Femur (tissue), 1 donor: ENCODE results near the gene GBP2.
"Not testable (repeated sequence)": the region's sequence is repeated elsewhere in the genome, so short reads cannot be mapped to it uniquely, and the experiment has no call there.

Source experiments
- DNase-seq: peaks from one replicate; pipeline ENCODE4 v3.0.0-alpha.2; 2017

GBP2 gene

DNA sequence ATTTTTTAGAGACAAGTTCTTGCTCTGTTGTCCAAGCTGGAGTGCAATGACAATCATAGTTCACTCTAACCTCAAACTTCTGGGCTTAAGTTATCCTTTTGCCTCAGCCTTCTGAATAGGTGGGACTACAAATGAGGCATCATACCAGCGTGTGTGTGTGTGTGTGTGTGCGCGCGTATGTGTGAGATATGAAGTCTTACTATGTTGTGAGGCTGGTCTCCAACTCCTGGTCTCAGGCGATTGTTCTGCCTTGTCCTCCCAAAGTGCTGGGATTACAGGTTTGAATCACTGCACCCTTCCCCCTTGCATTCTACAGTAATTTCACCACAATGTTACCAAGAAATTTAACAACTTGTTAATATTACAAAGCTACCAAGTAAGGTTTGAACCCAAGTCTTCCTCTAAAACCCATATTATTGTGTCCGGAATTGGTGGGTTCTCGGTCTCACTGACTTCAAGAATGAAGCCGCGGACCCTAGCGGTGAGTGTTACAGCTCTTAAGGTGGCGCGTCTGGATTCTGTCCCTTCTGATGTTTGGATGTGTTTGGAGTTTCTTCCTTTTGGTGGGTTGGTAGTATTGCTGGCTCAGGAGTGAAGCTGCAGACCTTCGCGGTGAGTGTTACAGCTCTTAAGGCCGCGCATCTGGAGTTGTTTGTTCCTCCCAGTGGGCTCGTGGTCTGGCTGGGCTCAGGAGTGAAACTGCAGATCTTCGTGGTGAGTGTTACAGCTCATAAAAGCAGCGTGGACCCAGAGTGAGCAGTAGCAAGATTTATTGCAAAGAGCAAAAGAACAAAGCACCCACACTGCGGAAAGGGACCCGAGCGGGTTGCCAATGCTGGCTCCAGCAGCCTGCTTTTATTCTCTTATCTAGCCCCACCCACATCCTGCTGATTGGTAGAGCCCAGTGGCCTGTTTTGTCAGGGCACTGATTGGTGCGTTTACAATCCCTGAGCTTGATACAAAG lies 970 bp upstream of the GBP2 start:
- DNase-seq, result not testable (repeated sequence)

DNA sequence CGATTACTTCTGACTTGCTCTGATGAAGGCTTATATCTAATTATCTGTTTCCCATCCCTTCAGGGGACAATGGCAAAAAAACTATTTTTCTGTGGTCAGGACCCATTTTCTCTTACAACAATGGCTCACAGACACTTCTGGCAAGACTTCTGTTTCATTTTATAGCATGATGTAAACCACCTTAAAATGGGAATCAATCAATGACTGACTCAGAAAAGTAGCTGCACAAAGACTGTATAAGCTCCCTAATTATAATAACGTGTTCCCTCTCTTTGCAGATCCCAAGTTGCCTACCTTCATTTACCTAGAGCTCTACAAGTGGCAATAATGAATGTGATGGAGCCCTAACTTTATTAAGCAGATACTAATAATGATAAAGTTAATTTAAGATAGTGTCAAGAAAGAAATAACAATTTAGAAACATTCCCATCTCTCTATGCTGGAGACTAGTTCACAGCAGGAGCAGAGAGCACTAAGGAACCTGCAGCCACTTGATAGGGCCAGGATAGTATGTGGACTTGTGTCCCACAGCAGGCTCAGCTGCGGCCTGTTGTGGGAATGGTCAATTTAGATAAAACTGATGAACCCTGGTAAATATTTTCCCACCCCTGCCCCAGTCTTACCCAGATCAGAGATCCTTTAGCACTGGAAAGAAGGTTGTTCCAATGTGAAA lies 538 bp downstream of the GBP2 start:
- DNase-seq, result no peak

DNA sequence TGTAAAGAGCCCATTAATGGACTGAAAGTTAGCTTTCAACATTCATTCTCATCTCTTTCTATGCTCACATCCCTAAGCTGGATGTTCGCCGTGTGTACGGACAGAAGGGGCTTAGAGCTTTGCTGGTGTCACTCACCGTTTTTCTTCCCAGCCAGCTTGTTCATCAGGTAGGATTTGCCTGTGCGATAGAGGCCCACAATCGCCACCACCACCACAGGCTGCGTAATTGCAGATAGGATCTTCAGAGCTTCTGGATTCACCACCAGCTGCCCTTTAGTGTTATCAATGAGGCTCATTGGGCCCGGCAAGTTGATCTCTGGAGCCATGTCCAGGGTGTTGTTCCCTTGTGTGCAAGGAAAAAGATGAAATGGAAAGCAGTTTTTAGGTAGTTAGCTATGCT lies 4.3 kb downstream of the GBP2 start:
- no peak for DNase-seq

DNA sequence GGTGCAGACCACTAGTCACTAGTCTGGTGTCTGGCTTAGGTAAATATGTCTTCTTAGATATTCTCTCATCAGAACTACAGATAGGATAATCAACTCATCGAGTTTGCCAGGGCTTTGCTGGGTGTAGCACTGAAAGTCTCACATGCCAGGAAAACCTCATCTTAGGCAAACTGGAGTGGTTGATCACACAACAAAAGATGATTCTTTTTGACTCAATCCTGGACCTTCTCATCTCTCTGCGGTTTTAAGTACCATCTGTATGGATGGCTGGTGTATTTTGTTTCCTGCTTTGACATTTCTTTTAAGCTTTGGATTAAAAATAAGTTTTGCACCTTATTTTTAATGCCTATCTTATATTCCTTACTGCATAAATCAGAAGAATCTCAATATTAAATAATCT lies 11.3 kb downstream of the GBP2 start:
- no peak for DNase-seq

DNA sequence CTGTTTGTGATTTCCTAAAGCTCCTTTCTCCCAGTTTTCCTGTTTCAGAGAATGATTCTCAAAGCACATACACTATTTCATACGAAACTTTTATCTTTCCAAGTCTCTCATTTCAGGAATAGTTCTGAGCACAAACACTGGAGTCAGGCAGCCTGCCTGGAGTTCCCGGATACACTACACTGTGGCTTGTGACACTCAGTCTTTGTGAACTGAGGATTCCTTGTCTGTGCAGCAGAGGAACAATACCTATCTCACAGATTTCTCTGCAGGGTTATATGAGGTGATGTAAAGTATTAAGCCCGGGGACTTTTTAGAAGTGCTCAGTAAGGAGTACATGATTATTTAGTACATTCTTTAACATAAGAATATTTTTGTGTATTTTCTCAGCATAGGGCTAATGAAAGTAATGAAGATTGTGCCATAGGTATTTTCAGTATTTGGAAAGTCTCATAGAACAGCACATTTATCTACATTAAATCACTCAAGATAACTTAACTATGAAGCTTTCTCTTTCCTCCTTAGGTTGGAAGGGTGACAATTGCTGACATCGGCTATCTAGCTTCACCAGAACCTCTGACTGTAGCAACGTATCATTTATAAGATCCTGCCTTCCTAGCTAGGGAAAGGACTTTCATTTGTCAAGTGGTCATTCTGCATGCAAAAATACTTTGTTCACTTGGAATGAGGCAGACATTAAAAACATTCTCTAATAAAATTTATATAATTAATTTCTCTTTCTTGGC lies 12.9 kb downstream of the GBP2 start:
- DNase-seq, result no peak

DNA sequence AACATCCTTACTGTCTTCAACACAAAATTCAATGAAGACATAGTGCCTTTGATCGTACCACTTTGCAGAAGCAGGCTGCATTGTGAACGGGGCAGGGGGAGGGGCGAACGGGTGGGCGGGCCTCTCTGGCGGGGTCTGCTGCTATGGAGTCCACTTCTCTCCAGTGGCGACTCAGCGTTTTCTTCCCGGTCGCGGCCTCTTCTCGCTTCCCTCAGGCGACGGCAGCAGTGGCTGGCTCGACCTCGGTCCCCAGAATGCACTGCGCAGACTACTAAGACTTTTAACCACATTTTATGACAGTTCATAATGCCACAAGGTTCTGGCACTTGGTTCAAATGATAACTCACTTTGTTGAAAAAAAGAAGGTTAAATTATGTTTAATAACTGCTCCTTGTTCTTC lies 21.2 kb downstream of the GBP2 start:
- DNase-seq, result no peak

DNA sequence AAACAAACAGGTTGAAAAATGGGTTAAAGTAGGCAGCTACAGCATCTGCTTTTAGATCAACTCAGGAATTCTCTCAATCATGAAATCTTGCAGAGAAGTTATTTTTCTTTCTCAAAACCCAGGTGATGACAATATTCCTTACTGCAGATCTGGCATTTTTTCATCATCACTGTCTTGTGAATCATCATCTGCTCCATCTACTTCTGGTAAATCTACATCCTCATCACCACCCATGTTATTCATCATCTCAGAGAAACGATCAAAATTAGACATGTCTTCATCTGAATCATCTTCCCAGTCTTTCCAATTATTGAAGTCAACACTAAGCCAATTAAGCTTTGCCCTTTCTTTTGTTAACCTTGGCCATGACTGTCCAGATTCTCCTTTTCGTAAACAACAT lies 21.8 kb downstream of the GBP2 start:
- DNase-seq, result no peak

DNA sequence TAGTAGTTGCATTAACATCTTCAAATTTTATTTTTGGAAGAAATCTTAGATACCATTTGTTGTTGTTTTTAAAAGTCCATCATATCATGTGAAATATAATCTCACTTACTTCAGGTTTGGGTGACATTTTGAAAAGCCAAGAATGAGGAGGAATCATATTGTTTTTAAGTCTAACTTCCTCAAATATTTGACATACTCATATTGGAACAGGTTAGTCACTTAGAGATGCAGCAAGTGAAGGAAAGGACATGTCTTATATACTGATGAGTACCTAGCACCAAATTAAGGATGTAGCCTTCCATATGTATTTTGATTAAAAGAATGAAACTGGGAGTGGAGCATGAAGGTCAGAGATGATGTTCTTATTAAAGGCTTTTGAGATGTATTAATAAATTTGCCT lies 23.9 kb downstream of the GBP2 start:
- no peak for DNase-seq

DNA sequence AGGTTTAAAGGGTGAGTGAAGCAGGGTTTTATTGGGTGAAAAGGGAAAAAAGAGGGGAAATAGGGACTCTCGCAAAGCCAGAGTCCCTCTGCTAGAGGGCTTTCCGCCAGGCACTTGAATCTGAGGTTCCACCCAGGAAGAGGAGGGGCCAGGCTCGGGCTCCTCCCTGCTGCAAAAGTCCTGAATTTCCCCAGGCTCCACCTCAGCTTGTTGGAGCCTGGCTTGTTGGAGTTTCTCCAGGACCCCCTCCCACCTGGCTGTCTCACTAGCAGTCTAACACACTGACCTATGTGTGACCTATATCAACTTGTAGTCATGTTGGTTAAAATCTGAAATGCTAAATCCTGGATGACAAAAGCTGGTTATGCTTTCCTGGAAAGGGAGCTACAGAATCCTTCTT lies 25.5 kb downstream of the GBP2 start:
- no peak for DNase-seq

DNA sequence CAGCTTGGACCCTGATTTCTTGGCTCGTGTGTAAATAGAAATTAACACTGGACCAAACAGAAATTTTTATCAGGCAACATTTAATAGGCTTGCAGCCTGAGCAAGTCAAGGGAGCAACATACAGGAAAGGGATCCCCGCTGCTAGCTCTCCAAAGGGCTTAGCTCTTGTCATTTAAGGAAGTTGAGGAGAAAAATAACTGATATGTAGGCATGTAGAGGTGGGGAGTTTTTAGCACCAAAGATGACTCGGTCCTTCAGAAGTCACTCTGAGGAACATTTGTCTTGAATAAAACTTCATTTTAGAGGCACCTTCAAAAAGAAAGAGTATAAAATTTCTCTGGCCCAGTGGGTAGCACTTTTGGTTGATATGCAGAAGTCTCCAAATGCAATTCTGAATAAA lies 27.1 kb downstream of the GBP2 start:
- DNase-seq, result no peak

DNA sequence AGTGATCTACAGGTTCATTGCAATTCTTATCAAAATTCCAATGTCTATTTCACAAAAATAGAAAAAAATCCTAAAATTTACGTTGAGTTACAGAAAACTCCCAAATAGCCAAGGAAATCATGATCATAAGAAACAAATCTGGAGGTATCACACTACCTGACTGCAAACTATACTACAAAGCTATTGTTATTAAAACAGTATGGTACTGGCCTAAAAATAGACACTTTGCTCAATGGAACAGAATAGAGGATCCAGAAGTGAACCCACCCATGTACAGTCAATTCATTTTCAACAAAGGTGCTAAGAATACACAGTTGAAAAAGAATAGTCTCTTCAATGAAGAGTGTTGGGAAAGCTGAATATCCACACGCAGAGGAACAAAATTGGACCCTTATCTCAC lies 30.2 kb downstream of the GBP2 start:
- no peak for DNase-seq

DNA sequence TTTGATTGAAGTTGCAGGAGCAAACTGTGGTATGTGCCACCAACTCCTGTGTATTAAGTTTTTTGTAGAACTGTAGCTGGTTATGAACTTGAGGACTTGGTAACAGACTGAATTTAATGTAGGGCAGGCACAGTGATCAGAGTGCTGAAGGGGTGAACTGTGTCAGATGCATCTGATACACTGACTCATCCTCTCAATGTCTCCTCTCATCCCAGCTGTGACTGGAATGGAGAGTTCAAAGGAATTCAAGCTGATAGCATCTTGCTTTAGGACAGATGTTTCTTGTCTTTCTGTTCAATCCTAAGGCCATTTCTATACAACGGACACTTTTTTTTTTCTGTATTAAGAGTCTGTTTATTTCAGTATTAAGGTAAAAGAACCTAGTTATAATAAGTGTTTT lies 36.0 kb downstream of the GBP2 start:
- no peak for DNase-seq

DNA sequence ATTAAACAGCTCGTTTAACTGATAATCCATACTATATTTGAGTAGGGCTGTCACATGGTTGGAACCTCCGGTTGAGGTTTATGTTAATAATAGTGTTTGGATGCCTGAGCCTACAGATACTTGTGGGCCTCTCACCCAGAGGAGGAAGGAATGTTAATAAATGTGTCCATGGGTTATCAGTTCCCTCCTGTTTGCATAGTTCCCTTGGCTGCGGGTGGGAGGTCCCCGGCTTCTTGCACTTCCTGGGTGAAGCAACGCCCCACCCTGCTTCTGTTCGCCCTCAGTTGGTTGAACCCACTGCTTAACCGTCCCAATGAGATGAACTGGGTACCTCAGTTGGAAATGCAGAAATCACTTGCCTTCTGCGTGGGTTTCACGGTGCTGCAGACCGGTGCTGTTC lies 37.3 kb downstream of the GBP2 start:
- DNase-seq, result no peak

DNA sequence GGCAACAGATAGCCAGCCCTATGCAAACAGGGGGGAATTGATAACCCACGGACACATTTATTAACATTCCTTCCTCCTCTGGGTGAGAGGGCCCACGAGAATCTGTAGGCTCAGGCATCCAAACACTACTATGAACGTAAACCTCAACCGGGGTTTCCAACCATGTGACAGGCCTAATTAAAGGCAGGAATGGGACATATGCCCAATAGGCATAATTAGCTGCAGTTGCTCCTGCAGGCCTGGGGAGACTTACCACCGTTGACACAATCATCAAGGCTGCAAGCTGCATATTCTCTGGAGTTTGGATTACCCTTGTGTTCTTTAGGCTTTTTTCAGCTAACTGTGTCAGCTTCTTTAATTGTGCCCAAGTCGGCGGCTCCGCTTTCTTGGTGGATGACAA lies 38.7 kb downstream of the GBP2 start:
- no peak for DNase-seq

DNA sequence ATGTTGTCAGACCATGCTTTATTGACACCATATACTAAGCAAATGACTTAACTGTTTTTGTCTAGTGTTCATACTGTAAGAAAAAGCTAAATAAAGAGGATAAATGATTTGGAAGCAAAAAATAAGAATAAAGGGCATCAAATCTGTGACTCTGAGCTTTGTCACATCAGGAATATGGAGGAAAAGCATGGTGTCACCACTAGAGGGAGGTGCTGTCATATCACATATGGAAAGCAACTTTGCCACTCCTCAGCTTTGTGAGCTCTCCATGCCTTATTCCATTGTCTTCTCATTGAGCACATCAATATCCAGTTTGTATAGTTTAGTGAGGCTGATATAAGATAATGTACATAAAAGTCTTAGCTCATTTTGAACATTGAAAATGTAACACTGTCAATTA lies 40.1 kb downstream of the GBP2 start:
- DNase-seq, result no peak

DNA sequence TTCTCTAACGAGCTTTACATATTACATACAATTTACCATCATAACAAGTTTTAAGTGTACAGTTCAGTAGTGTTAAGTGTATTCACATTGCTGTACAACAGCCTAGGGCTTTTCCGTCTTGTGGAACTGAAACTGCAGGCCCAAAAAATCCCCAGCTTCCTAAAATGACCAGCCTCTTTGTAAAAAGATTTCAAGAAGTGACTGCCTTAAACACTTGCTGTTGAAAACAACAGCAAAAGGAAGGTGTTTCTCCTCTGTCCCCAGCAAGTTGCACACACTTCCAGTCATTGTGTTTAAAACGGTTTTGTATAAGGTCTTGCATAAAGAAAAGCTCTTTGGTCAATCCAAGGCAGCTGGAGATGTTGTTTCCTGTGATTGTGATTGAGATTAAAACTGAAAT lies 44.9 kb downstream of the GBP2 start:
- DNase-seq, result no peak

DNA sequence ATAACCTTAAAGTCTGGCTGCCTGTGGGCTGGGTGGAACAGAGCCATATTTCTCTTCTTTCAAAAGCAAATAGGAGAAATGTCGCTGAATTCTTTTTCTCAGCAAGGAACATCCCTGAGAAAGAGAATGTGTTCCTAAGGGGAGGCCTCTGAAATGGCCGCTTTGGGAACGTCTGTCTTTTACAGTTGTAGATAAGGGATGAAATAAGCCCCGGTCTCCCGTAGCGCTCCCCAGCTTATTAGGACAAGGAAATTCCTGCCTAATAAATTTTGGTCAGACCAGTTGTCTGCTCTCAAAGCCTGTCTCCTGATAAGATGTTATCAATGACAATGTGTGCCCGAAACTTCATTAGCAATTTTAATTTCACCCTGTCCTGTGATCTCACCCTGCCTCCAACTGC lies 45.8 kb downstream of the GBP2 start:
- DNase-seq, result not testable (repeated sequence)

DNA sequence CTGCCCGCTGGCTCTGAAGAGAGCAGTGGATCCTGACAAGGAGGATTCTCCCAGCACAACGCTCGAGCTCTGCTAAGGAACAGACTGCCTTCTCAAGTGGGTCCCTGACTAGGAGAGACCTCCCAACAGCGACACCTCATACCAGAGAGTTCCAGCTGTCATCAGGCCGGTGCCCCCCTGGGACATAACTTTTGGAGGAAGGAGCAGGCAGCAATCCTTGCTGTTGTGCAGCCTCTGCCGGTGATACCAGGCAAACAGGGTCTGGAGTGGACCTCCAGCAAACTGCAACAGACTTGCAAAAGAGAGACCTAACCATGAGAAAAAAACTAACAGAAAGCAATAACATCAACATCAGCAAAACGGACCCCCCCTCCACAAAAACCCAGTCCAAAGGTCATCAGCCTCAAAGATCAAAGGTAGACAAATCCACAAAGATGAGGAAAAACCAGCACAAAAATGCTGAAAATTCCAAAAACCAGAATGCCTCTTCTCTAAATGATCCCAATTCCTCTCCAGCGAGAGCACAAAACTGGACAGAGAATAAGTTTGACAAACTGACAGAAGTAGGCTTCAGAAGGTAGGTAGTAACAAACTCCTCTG lies 53.3 kb downstream of the GBP2 start:
- DNase-seq, result not testable (repeated sequence)

DNA sequence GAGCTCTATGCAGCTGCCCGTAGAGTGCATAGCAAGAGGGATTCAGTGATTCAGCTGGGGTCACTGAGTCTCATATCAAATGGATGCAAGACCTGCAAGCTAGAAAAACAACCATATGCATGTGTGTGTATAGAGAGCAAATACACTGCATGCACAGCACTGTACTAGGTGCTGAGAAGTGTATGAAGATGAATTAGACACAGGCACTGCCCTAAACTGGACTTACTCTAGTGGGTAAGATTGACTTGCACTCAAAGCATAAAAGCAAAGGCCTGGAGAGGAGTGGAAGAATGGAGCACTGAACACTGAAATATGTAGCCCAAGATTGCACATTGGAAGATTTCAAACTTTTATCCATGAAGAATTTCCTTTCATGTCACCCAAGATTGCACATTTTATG lies 55.4 kb downstream of the GBP2 start:
- no peak for DNase-seq

DNA sequence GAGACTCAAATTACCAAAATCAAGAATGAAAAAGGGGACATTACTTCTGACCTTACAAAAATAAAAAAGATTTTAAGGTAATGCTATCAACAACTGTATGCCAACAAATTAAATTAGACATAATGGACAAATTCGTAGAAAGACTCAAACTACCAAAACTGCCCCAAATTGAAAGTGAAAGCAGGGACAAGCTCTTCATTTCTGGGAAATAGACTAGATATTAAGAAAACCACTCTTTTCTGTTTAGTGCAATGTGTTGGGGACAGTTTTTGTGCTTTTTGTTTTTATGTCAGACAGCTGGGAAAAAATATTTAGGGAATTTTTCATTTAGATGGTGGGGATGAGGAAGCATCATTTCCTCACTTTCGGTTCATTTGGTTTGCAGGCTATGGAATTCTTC lies 56.0 kb downstream of the GBP2 start:
- DNase-seq, result no peak

DNA sequence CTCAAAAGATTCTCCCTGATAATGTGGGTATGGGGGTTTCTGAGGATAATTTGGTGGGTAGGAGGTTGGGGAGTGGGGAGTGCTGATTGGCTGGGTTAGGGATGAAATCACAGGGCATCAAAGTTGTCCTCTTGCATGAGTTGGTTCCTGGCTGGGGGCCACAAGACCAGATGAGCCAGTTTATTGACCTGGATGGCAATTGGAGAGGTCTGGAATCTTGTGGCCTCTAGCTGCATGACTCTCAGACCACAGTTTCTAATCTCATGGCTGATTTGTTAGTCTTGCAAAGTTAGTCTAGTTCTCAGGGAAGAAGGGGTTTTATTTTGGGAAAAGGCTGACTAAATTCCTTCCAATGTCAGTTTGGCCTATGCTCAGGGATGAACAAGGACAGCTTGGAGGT lies 57.6 kb downstream of the GBP2 start:
- no peak for DNase-seq

DNA sequence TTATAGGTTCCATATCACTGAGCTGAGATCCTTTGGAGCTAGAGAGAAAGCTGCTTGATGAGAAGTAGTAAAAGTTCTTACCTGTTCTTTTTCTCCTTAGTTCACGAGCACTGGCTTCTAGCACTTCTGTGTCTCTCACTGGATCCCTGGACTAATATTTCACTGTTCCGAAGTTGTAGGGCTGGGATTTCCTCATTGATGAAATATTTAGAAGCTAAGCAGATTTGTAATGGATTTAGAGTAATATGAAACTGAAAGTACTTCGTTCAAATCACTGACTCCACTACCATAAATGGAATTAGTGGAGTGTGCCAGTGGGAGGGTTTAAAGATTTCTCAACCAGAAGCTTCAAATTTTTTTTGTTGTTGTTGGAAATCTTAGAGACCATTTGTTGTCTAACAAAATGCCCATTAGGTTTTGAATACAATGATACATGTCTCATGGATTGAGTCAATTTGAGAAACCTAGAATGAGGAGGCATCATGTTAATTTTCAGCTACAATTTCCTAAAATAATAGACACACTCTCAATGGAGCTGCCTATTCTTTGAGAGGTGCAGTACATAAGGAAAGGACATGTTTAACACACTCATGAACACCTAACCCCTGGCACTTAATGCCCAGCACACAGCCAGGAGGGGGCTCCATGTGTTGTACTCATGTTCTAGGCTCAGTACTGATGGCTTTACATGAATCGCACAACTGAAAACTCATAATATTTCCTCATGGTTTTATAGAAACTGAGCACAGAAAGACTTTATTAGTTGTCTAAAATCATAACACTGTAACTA lies 60.6 kb downstream of the GBP2 start, which contains the start of gene GBP1:
TSS of gene GBP1 (minus strand) at position 130 of the 790 bp plus-strand sequence. CDS start 1,974 bp downstream, outside the sequence.
- no peak for DNase-seq
